Fibroblast of villous mesenchyme (primary cell): ENCODE data around the gene SYS1. TPM values are rescaled to one million over a fixed set of nuclear protein-coding genes. Genes with fewer than 3 reads are reported as not detected.

Source experiments
- DNase-seq: peaks from one replicate; pipeline ENCODE4 v3.0.0-alpha.2; 2010; ENCODE audit warnings: low read depth
- H3K4me3 ChIP-seq: 2 replicates; pipeline ENCODE4 v1.5.1; 2011; ENCODE audit warnings: low read depth, mild to moderate bottlenecking, low read length
- total RNA-seq: library from RNA; depleted of rRNA; stranded (reverse); fragments of >200 nt; gene quantifications from 2 replicates; pipeline ENCODE4 v1.2.3, GENCODE V29; 2012
- TF ChIP-seq, protein P1 (sequence below): IDR thresholded peaks from 2 replicates; pipeline ENCODE4 v1.5.1; 2012; ENCODE audit warnings: low read depth, mild to moderate bottlenecking, low read length; ENCODE audit not compliant: insufficient read depth

Gene SYS1
- total RNA-seq, 1 donor, result 25.9 TPM

- no peak for DNase-seq
- no peak overlapping the region for H3K4me3 ChIP-seq
- TF ChIP-seq, protein P1, sequence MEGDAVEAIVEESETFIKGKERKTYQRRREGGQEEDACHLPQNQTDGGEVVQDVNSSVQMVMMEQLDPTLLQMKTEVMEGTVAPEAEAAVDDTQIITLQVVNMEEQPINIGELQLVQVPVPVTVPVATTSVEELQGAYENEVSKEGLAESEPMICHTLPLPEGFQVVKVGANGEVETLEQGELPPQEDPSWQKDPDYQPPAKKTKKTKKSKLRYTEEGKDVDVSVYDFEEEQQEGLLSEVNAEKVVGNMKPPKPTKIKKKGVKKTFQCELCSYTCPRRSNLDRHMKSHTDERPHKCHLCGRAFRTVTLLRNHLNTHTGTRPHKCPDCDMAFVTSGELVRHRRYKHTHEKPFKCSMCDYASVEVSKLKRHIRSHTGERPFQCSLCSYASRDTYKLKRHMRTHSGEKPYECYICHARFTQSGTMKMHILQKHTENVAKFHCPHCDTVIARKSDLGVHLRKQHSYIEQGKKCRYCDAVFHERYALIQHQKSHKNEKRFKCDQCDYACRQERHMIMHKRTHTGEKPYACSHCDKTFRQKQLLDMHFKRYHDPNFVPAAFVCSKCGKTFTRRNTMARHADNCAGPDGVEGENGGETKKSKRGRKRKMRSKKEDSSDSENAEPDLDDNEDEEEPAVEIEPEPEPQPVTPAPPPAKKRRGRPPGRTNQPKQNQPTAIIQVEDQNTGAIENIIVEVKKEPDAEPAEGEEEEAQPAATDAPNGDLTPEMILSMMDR, result no peak
Measured at GRCh38 chr20:45339799-45340198, 23.2 kb upstream of the SYS1 start.

GRCh38 chr20:45340236-45340847 lies 22.6 kb upstream of the SYS1 start:
- TF ChIP-seq, protein P1, result no peak
- H3K4me3 ChIP-seq, result no peak overlapping the region
- no peak for DNase-seq

GRCh38 chr20:45340951-45341350 lies 22.0 kb upstream of the SYS1 start:
- TF ChIP-seq, protein P1, result no peak
- no peak for DNase-seq
- no peak overlapping the region for H3K4me3 ChIP-seq

DNA sequence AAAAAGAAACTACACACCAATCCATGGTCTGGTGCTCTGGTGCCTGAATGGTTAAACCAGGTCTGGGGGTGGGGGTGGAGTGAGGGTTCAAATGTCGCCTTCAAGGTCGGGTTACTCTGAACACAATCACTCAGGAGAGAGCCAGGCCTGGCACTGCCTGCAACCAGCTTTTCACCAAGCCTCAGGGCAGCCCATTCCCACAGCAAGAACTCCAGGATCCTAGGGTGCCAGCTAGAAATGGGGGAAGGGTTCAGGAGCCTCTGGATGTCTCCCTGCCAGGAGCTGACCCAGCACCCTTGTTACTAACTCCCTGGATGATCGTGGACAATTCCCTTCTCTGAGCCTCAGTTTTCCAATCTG lies 21.4 kb upstream of the SYS1 start:
- H3K4me3 ChIP-seq, result peak overlapping the region; percentile 98
- DNase-seq, result no peak
- TF ChIP-seq, protein P1, result no peak

DNA sequence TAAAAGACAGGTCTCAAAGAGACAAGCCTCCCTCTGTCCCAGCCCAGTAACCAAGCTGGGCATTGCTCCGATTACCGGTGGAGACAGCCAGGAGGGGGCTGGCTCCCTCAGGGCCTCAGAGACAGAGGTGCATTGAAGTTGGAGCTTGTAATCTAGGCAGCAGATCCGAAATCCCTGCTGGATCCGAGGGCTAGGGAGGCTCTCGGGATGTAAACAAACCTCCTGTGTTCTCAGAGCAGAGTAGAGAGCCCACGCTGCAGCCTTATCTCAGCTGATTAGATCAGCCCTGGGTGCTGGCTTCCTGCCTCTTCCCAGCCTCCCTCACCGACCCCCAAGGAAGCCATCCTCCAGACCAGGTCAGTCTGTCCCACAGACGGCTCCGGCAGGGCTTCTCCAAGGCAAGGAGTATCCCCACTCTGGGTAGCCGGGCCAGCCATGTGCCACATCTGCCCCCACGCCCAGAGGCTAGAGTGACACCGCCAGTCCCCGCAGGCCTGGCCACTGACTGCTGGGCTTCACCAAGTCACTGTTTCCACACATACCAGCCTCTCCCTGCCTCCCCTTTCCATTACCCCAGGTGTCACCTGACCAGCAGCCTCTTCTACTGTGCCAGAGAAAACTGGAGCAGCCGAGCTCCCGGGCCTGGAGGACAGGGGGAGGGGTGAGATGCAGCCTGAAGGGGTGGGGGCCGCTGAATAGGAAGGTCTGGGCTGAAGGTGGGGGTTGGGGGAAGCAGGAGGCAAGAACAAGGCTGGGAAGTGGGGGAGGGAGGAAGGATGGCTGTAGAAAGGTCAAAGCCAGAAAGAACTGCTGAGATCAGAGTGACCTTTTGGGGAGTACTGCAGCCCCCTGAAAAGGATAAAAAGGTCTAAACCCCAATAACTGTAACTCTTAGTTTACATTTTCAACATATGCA lies 20.8 kb upstream of the SYS1 start:
- DNase-seq, result peak; percentile 89
- TF ChIP-seq, protein P1, result no peak
- H3K4me3 ChIP-seq, result peak overlapping the region; percentile 98

DNA sequence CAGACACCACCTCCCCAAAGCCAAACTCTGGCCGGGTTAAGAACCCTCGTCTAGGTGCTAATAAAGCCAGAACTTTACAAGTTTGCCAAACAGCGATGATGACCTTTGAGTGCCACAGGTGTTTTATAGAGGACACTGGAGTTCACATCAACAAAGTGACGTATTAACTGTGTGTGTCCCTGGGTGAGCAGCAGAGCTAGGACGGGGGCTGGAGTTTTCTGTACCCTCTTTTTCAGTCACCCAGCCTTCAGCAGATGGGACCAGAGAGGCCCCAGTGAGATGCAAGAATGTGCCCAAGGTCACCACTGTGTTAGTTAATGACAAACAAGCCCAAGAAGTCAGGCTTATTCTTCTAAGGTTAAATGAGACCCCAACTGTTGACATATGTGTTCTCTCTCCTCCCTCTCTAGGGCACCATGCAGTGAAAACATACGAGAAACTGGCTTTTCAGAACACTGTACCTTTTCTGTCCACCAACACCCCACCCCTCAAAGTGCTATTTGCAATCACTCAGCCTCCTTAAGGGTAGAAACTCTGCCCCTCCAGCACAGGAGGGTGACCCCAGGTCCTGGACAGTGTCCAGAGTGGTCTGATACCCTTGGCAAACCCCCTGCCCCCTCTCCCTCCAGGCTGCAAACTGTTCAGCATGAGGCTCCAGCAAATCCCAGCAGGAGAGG lies 20.0 kb upstream of the SYS1 start:
- TF ChIP-seq, protein P1, result no peak
- DNase-seq, result no peak
- peak overlapping the region; percentile 98 for H3K4me3 ChIP-seq
